CD4-positive, alpha-beta T cell (primary cell): ENCODE measurements around the gene FNIP2. TPM values are rescaled to one million over a fixed set of nuclear protein-coding genes. Genes with fewer than 3 reads are reported as not detected.

Source experiments
- ATAC-seq: fragments of 200-7000 bp; cut with Tn5 transposase; one replicate; pipeline ENCODE4 v1.10.0; 2022; ENCODE audit warnings: mild to moderate bottlenecking; ENCODE audit not compliant: poor library complexity
- CTCF ChIA-PET: fragments of 350-600 bp; sonication (Branson Sonifier 250); formaldehyde crosslinking; loops from one replicate; lab custom pipeline; 2021; ENCODE audit warnings: antibody characterized with exemption, inconsistent platforms; lab: Charles Lee
- POLR2A ChIA-PET: fragments of 350-600 bp; sonication (Branson Sonifier 250); formaldehyde crosslinking; loops from one replicate; lab custom pipeline; 2021; ENCODE audit warnings: antibody characterized with exemption, inconsistent platforms; lab: Charles Lee
- DNase-seq, 14 experiments: peaks; one replicate each; pipeline ENCODE4 v3.0.0-alpha.2; 2013 to 2020; ENCODE audit warnings: mixed read lengths in 2 of 14
- H3K27ac ChIP-seq, 2 donors: one replicate each; pipeline versions ENCODE4 v1.5.1 to v1.7.0; 2013; ENCODE audit warnings: low read length in 2 of 2, low read depth in 1 of 2, mild to moderate bottlenecking in 1 of 2
- H3K27me3 ChIP-seq, 2 experiments: 1 replicate in 1 of 2; 2 replicates in 1 of 2; pipeline versions ENCODE4 v1.6.1 to v1.7.0; 2013; ENCODE audit warnings: low read length in 2 of 2, control low read depth in 1 of 2, mild to moderate bottlenecking in 1 of 2, moderate library complexity in 1 of 2; ENCODE audit not compliant: insufficient read depth in 2 of 2, control insufficient read depth in 1 of 2
- H3K36me3 ChIP-seq: one replicate; pipeline ENCODE4 v1.6.1; 2013; ENCODE audit warnings: low read length, control low read depth; ENCODE audit not compliant: insufficient read depth
- H3K4me1 ChIP-seq: one replicate; pipeline ENCODE4 v1.6.1; 2013; ENCODE audit warnings: low read length, control low read depth; ENCODE audit not compliant: insufficient read depth
- H3K4me3 ChIP-seq: one replicate; pipeline ENCODE4 v1.5.1; 2013; ENCODE audit warnings: mild to moderate bottlenecking, low read length, moderate library complexity
- H3K9me3 ChIP-seq, 2 experiments: 1 replicate in 1 of 2; 2 replicates in 1 of 2; pipeline versions ENCODE4 v1.6.1 to v1.7.0; 2013; ENCODE audit warnings: low read length in 2 of 2, mild to moderate bottlenecking in 2 of 2, control low read depth in 1 of 2, moderate library complexity in 1 of 2; ENCODE audit not compliant: control insufficient read depth in 1 of 2, insufficient read depth in 1 of 2
- H3K27ac Mint-ChIP-seq: one replicate; pipeline ENCODE4 v1.8.0; 2020; ENCODE audit warnings: mixed read lengths
- H3K27me3 Mint-ChIP-seq: one replicate; pipeline ENCODE4 v1.8.0; 2021; ENCODE audit warnings: mixed read lengths
- H3K36me3 Mint-ChIP-seq: one replicate; pipeline ENCODE4 v1.8.0; 2021; ENCODE audit warnings: low read depth, mixed read lengths
- H3K4me1 Mint-ChIP-seq: one replicate; pipeline ENCODE4 v1.8.0; 2021; ENCODE audit warnings: low read depth, mixed read lengths
- H3K4me3 Mint-ChIP-seq: one replicate; pipeline ENCODE4 v1.8.0; 2020; ENCODE audit warnings: mild to moderate bottlenecking, mixed read lengths
- H3K9me3 Mint-ChIP-seq: one replicate; pipeline ENCODE4 v1.8.0; 2020; ENCODE audit warnings: mixed read lengths
- CTCF ChIP-seq: fragments of 200-600 bp; IDR thresholded peaks from one replicate; pipeline ENCODE4 v1.8.0; 2022; ENCODE audit warnings: antibody characterized with exemption, mild to moderate bottlenecking
- intact Hi-C, 2 experiments: fragments of 100-400 bp; cut with DNase I in 1 of 2; cut with micrococcal nuclease in 1 of 2; formaldehyde crosslinking; loops; one replicate each; pipeline versions ENCODE4 v1.15.1 to v1.9.0; 2023 to 2025; cut with DNase I, micrococcal nuclease
- total RNA-seq, 174 experiments: library from RNA in 2 of 174; stranded (reverse) in 2 of 174; gene quantifications; one replicate each; pipeline ENCODE4 v1.2.3 and lab custom pipeline; 2021 to 2026

FNIP2 gene
- total RNA-seq, 2 experiments from 2014 or later: 7.5 to 7.7 TPM

DNA sequence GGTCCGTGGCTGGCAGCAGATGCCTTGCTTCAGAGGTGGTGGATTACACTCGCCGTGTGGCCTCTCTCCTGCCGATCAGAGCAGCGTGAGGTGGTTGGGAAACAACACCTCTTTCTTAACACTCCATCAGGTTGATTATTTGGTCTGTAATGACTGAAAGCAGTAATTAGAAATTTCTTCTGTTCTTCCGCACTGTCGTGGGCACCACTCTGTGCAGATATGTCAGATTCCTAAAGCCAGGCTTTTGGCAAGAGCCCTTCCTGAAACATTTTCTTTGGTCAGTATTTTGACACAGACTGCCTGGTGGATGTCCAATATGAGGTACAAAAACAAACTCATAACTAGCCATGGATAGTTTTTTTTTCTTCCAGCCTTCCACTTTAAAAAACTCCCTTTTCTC, 100.9 kb downstream of the FNIP2 start:
- Histone ChIP-seq H3K4me3 (no peak overlapping the region), H3K27ac (no peak overlapping the region), H3K27me3 (no peaks in the 10 kb centered on the region), H3K36me3 (peaks cover 21% of the 10 kb centered on the region), H3K4me1 (no peaks in the 10 kb centered on the region), H3K9me3 (no peaks in the 10 kb centered on the region)
- ATAC-seq: no peak
- Mint-ChIP-seq H3K4me1 (no peaks in the 10 kb centered on the region), H3K27me3 (no peaks in the 10 kb centered on the region), H3K4me3 (no peak overlapping the region), H3K27ac (no peak overlapping the region), H3K9me3 (no peaks in the 10 kb centered on the region), H3K36me3 (peaks cover 46% of the 10 kb centered on the region)
- ChIA-PET POLR2A (interaction anchor here (0.6 kb wide), 1 partner anchor 36 kb away, joined by 3 read pairs; no protein-coding TSS in a partner anchor), CTCF (no interaction called here)
- DNase-seq: no peak
- no peak for TF ChIP-seq CTCF
- intact Hi-C loops: loop anchor here in 1 of 2 experiments (10.0 kb wide), 1 partner anchor 195 kb away; no protein-coding TSS in a partner anchor

- Histone ChIP-seq H3K27me3 (no peaks in the 10 kb centered on the region), H3K4me3 (no peak overlapping the region), H3K9me3 (no peaks in the 10 kb centered on the region), H3K36me3 (peaks cover 21% of the 10 kb centered on the region), H3K27ac (no peak overlapping the region), H3K4me1 (no peaks in the 10 kb centered on the region)
- TF ChIP-seq CTCF: no peak
- H3K36me3 Mint-ChIP-seq: peaks cover 48% of the 10 kb centered on the region
- H3K27ac Mint-ChIP-seq: no peak overlapping the region
- H3K4me1 Mint-ChIP-seq: no peaks in the 10 kb centered on the region
- H3K27me3 Mint-ChIP-seq: no peaks in the 10 kb centered on the region
- DNase-seq (no peak), ATAC-seq (no peak)
- no peak overlapping the region for H3K4me3 Mint-ChIP-seq
- POLR2A ChIA-PET: no interaction called here
- intact Hi-C loops: no loop called here
- CTCF ChIA-PET: no interaction called here
- H3K9me3 Mint-ChIP-seq: no peaks in the 10 kb centered on the region
Measured at GRCh38 chr4:158870282-158870625, 101.4 kb downstream of the FNIP2 start.

DNA sequence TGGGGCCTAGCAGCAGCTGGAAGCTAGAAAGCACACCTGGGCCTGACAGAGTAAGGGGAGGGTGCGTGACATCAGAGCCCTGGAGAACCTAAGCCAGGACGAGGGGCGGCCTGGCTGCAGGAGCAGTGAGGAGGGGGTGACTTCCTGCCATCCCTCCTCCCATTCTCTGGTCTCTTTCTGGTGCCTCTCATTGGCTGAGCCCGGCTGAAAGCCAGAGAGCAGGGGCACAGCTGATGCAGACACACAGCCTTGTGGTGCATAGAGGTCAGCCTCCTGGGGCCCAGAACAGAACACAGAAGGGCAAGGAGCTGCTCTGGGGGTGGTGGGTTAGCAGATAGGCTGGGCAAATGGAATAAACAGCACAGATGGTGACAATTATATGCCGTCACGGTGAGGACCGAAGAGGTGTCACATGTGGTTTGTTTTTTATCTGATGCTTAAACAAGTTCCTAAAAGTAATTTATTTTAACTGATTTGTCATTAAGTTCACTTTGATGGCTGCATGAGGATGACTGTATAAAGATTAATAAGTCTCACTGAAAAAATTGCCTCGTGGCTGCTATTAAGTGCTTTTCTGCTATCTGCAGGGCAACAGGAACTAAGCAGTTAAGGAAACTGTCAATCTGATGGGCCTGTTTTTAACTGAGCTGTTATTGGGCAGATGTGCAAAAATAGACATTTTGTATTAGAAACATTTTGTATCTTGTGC, 102.0 kb downstream of the FNIP2 start:
- no peak overlapping the region for H3K27ac Mint-ChIP-seq
- H3K4me1 Mint-ChIP-seq: no peaks in the 10 kb centered on the region
- DNase-seq (no peak), ATAC-seq (no peak)
- Histone ChIP-seq H3K27ac (no peak overlapping the region), H3K27me3 (no peaks in the 10 kb centered on the region), H3K36me3 (peaks cover 21% of the 10 kb centered on the region), H3K9me3 (no peaks in the 10 kb centered on the region), H3K4me1 (no peaks in the 10 kb centered on the region), H3K4me3 (no peak overlapping the region)
- no peak overlapping the region for H3K4me3 Mint-ChIP-seq
- CTCF ChIA-PET: no interaction called here
- no peaks in the 10 kb centered on the region for H3K9me3 Mint-ChIP-seq
- peaks cover 52% of the 10 kb centered on the region for H3K36me3 Mint-ChIP-seq
- intact Hi-C loops: no loop called here
- no peaks in the 10 kb centered on the region for H3K27me3 Mint-ChIP-seq
- POLR2A ChIA-PET: no interaction called here
- TF ChIP-seq CTCF: no peak
